Keratinocyte (primary cell): ENCODE data around the gene UCHL5. TPM values are rescaled to one million over a fixed set of nuclear protein-coding genes. Genes with fewer than 3 reads are reported as not detected.

Experiments
- DNase-seq: peaks from one replicate; pipeline ENCODE4 v3.0.0-alpha.2; 2011; ENCODE audit warnings: low read depth, missing footprints, low spot score
- FAIRE-seq: peaks from 2 replicates; lab custom pipeline; 2011; peaks lifted over from hg19 to GRCh38; lab: Jason Lieb, UNC
- H2AFZ ChIP-seq: 2 replicates; pipeline ENCODE4 v1.6.0; 2012; ENCODE audit warnings: low read length, control low read depth, inconsistent platforms; ENCODE audit not compliant: control insufficient read depth
- H3K27ac ChIP-seq: 2 replicates; pipeline ENCODE4 v1.5.1; 2011; ENCODE audit warnings: low read length; ENCODE audit not compliant: control insufficient read depth, insufficient read depth
- H3K27me3 ChIP-seq: 3 replicates; pipeline ENCODE4 v1.6.0; 2011; ENCODE audit warnings: low read length; ENCODE audit not compliant: control insufficient read depth, insufficient read depth; ENCODE audit errors: extremely low read depth
- H3K36me3 ChIP-seq, 2 experiments: 2 replicates in 1 of 2; 3 replicates in 1 of 2; pipeline ENCODE4 v1.5.1; 2011; ENCODE audit warnings: low read length in 2 of 2, mild to moderate bottlenecking in 1 of 2; ENCODE audit not compliant: control insufficient read depth in 2 of 2, insufficient read depth in 2 of 2; ENCODE audit errors: extremely low read depth in 1 of 2
- H3K4me1 ChIP-seq: 3 replicates; pipeline ENCODE4 v1.5.1; 2011; ENCODE audit warnings: low read length; ENCODE audit not compliant: control insufficient read depth, insufficient read depth; ENCODE audit errors: extremely low read depth
- H3K4me2 ChIP-seq: 3 replicates; pipeline ENCODE4 v1.6.0; 2011; ENCODE audit warnings: low read depth, low read length; ENCODE audit not compliant: control insufficient read depth, insufficient read depth; ENCODE audit errors: extremely low read depth
- H3K4me3 ChIP-seq, 3 experiments: fragments of 200-600 bp in 1 of 3; sonication (generic) in 1 of 3; 2 replicates in 2 of 3; 3 replicates in 1 of 3; pipeline ENCODE4 v1.5.1; 2011 to 2016; ENCODE audit warnings: low read length in 3 of 3, mild to moderate bottlenecking in 3 of 3, control low read depth in 2 of 3, inconsistent platforms in 1 of 3, low read depth in 1 of 3, mixed read lengths in 1 of 3, mixed run types in 1 of 3, moderate library complexity in 1 of 3; ENCODE audit not compliant: control insufficient read depth in 2 of 3, insufficient read depth in 2 of 3; ENCODE audit errors: extremely low read depth in 1 of 3
- H3K79me2 ChIP-seq: 2 replicates; pipeline ENCODE4 v1.6.0; 2012; ENCODE audit warnings: low read length; ENCODE audit not compliant: control insufficient read depth, insufficient read depth
- H3K9ac ChIP-seq: 3 replicates; pipeline ENCODE4 v1.6.0; 2011; ENCODE audit warnings: low read length; ENCODE audit not compliant: control insufficient read depth, insufficient read depth; ENCODE audit errors: extremely low read depth
- H3K9me1 ChIP-seq: 3 replicates; pipeline ENCODE4 v1.6.0; 2011; ENCODE audit warnings: low read length; ENCODE audit not compliant: control insufficient read depth, insufficient read depth; ENCODE audit errors: extremely low read depth
- H3K9me3 ChIP-seq: 2 replicates; pipeline ENCODE4 v1.5.1; 2012; ENCODE audit warnings: low read depth, low read length; ENCODE audit not compliant: control insufficient read depth
- H4K20me1 ChIP-seq: 3 replicates; pipeline ENCODE4 v1.6.0; 2011; ENCODE audit warnings: low read length; ENCODE audit not compliant: control insufficient read depth, insufficient read depth; ENCODE audit errors: extremely low read depth
- CTCF ChIP-seq, 3 experiments: IDR thresholded peaks in 1 of 3; conservative IDR thresholded peaks in 1 of 3; optimal IDR thresholded peaks in 1 of 3; 2 replicates in 2 of 3; 3 replicates in 1 of 3; pipeline versions ENCODE3 to v1.5.1; 2011; ENCODE audit warnings: low read length in 3 of 3, mild to moderate bottlenecking in 3 of 3, moderate library complexity in 2 of 3, control low read depth in 1 of 3, inconsistent platforms in 1 of 3; ENCODE audit not compliant: insufficient read depth in 2 of 3; ENCODE audit errors: extremely low read depth in 1 of 3
- EZH2 ChIP-seq: IDR thresholded peaks from one replicate; pipeline ENCODE4 v1.6.1; 2012; ENCODE audit warnings: inconsistent platforms, mild to moderate bottlenecking, low read length, moderate library complexity
- dilution Hi-C: fragments of 300-500 bp; cut with MboI; formaldehyde crosslinking; loops from one replicate; pipeline ENCODE4 v1.7.0; 2020; ENCODE audit warnings: low sequenced_read_pairs; ENCODE audit not compliant: extremely low pct_ligation_motif_present
- polyA plus RNA-seq, 5 experiments: library from polyadenylated mRNA; depleted of rRNA in 3 of 5; stranded (reverse) in 3 of 5; stranded (forward) in 1 of 5; unstranded in 1 of 5; fragments of >200 nt; gene quantifications; 1 replicate in 1 of 5; 2 replicates in 3 of 5; 3 replicates in 1 of 5; pipeline versions ENCODE4 v1.2.1 to v1.2.3, GENCODE V29; 2011 to 2012; ENCODE audit warnings: missing spikeins in 2 of 5, low read depth in 1 of 5, low replicate concordance in 1 of 5

Gene UCHL5
- polyA plus RNA-seq, 1 donor (not counting 4 experiments of a cell fraction or from before 2014, with no cell fraction given) = 53.7 TPM

GRCh38 chr1:193083365-193084088 is 24.4 kb upstream of the UCHL5 start:
- Histone ChIP-seq H3K4me3 (no peak overlapping the region), H3K4me2 (no peak overlapping the region), H3K27me3 (no peaks in the 10 kb centered on the region), H3K4me1 (peaks cover 2% of the 10 kb centered on the region), H3K27ac (no peak overlapping the region), H3K36me3 (peaks cover 1 to 9% of the 10 kb centered on the region in 2 experiments), H3K9me3 (no peaks in the 10 kb centered on the region), H3K9ac (no peak overlapping the region), H3K79me2 (no peaks in the 10 kb centered on the region), H3K9me1 (no peaks in the 10 kb centered on the region), H4K20me1 (no peaks in the 10 kb centered on the region), H2AFZ (no peak overlapping the region)
- TF ChIP-seq EZH2 (no peak), CTCF (optimal IDR thresholded peaks at IDR 0.05 in 1 of 3, IDR thresholded peaks at IDR 0.05 in 1 of 3, conservative IDR thresholded peaks at IDR 0.05 in 1 of 3; ENCODE audit: extremely low read depth in 1 of 3, insufficient read depth in 2 of 3, low read length in 3 of 3) (no peak)
- dilution Hi-C loops = no loop called here
- FAIRE-seq (no peak), DNase-seq (no peak)

GRCh38 chr1:193079187-193079586 is 20.0 kb upstream of the UCHL5 start:
- Histone ChIP-seq H2AFZ (no peak overlapping the region), H3K9ac (no peak overlapping the region), H3K4me3 (no peak overlapping the region), H3K4me1 (peaks cover 2% of the 10 kb centered on the region), H3K36me3 (peaks cover 3 to 14% of the 10 kb centered on the region in 2 experiments), H3K79me2 (peaks cover 2% of the 10 kb centered on the region), H3K9me1 (no peaks in the 10 kb centered on the region), H3K9me3 (no peaks in the 10 kb centered on the region), H3K27ac (no peak overlapping the region), H3K4me2 (no peak overlapping the region), H3K27me3 (no peaks in the 10 kb centered on the region), H4K20me1 (no peaks in the 10 kb centered on the region)
- DNase-seq (no peak), FAIRE-seq (no peak)
- dilution Hi-C loops = no loop called here
- TF ChIP-seq EZH2 (no peak), CTCF (optimal IDR thresholded peaks at IDR 0.05 in 1 of 3, IDR thresholded peaks at IDR 0.05 in 1 of 3, conservative IDR thresholded peaks at IDR 0.05 in 1 of 3; ENCODE audit: extremely low read depth in 1 of 3, insufficient read depth in 2 of 3, low read length in 3 of 3) (no peak)
